ENCODE results near the gene TJAP1.

GRCh38 chr6:43445576-43445975, 31.8 kb upstream of the TJAP1 start:
- TF ChIP-seq CTCF (IDR thresholded peaks at IDR 0.05) (no peak), POLR2A (IDR thresholded peaks at IDR 0.05) (no peak)

All from adrenal gland (tissue), 5 donors.